ENCODE results near the gene ASB10.

The ASB10 gene

DNA sequence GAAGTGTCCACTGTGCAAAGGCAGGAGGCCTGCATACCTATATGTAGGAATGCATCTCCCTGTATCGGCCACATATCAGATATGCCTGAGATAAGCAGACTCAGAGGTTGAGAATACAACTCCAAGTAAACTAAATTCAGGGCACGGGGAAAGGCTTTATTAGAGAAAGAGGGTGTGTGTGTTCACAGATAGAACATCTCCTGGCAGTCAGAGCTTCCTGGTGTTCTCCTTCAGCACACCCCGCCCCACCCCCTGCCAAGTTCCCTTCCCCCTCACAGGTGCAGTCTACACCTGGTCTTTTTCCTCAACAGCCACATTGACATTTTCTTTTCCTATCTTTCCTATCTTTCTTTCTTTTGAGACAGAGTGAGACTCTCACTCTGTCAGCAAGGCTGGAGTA lies 36.7 kb downstream of the ASB10 start:
- Histone ChIP-seq H3K4ac (ENCODE audit: low read depth, low read length) (no peak overlapping the region), H3K9ac (ENCODE audit: low read length) (no peak overlapping the region), H3K79me1 (ENCODE audit: low read length) (no peaks in the 10 kb centered on the region), H3K56ac (ENCODE audit: low read length) (no peak overlapping the region), H3K27ac (ENCODE audit: low read depth, low read length) (no peak overlapping the region), H4K5ac (ENCODE audit: low read length) (no peak overlapping the region), H2AK5ac (ENCODE audit: low read length) (no peak overlapping the region), H3K4me1 (ENCODE audit: control insufficient read depth, low read depth, low read length) (no peaks in the 10 kb centered on the region), H2BK5ac (ENCODE audit: low read length) (no peak overlapping the region), H3K18ac (ENCODE audit: low read length) (no peak overlapping the region), H3K23ac (ENCODE audit: low read length) (no peak overlapping the region), H3K36me3 (ENCODE audit: control insufficient read depth, insufficient read depth, low read length) (no peaks in the 10 kb centered on the region), H3K27me3 (ENCODE audit: insufficient read depth, low read length, poor library complexity) (peaks cover 3% of the 10 kb centered on the region), H4K8ac (ENCODE audit: low read depth, low read length) (no peak overlapping the region), H2BK15ac (replicated peaks; ENCODE audit: low read depth) (no peak overlapping the region), H3K79me2 (ENCODE audit: control insufficient read depth, insufficient read depth, low read length) (no peaks in the 10 kb centered on the region), H2BK120ac (ENCODE audit: low read depth, low read length) (no peak overlapping the region), H3K4me2 (ENCODE audit: low read length) (no peak overlapping the region), H3K4me3 (ENCODE audit: low read length) (no peak overlapping the region)
- no CpG with 5 or more reads among the region's 3 CpGs for WGBS (ENCODE audit: extremely low coverage, insufficient coverage, low lambda C conversion rate)
- no peak for DNase-seq

DNA sequence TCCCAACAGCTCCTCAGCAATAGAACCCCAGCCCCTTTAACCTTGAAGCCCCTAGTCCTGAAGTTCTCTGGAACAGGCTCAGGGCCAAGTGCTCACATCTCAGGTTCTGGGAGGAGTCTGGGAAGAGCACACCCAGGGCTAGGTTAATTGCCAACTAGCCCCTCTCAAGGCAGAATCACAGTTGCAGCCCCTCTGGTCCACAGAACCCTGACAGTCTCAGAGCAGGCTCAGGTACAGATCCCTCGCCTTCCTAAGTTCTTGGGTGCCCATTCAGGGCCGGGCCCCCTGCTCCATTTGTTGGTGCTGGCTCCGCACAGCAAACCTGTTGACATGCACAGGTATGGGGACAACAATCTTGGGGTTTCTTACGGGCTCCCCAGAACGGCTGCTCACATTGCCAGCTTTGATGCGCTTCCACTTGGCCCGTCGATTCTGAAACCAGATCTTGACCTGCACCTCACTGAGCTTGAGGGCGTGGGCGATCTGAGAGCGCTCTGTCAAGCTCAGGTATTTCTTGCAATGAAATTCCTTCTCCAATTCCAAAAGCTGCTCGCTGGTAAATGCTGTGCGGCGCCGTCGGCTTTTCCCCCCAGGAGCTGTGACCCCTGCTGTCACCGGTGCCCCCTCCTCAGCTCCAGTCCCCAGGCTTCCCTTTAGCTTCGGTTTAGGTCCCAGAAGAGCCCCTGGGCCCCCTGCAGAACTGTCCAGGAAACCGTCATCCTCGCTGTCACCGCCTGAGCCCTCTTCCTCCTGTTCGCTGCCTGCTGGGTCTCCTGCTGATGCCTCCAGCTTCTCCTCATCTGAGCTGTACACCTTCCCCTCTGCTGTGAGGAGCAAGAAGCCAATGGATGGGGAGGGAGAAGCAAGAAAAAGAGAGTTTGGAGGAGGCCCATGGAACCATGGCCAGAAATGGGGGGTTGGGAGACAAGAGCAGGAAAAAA lies 38.5 kb downstream of the ASB10 start:
- Histone ChIP-seq H4K8ac (ENCODE audit: low read depth, low read length) (no peak overlapping the region), H2BK120ac (ENCODE audit: low read depth, low read length) (no peak overlapping the region), H2AK5ac (ENCODE audit: low read length) (no peak overlapping the region), H3K36me3 (ENCODE audit: control insufficient read depth, insufficient read depth, low read length) (no peaks in the 10 kb centered on the region), H2BK5ac (ENCODE audit: low read length) (no peak overlapping the region), H3K23ac (ENCODE audit: low read length) (no peak overlapping the region), H3K9ac (ENCODE audit: low read length) (no peak overlapping the region), H3K18ac (ENCODE audit: low read length) (no peak overlapping the region), H3K79me2 (ENCODE audit: control insufficient read depth, insufficient read depth, low read length) (no peaks in the 10 kb centered on the region), H3K4ac (ENCODE audit: low read depth, low read length) (no peak overlapping the region), H3K4me1 (ENCODE audit: control insufficient read depth, low read depth, low read length) (no peaks in the 10 kb centered on the region), H4K5ac (ENCODE audit: low read length) (no peak overlapping the region), H3K4me3 (ENCODE audit: low read length) (no peak overlapping the region), H3K56ac (ENCODE audit: low read length) (no peak overlapping the region), H3K79me1 (ENCODE audit: low read length) (no peaks in the 10 kb centered on the region), H2BK15ac (replicated peaks; ENCODE audit: low read depth) (no peak overlapping the region), H3K27ac (ENCODE audit: low read depth, low read length) (no peak overlapping the region), H3K27me3 (ENCODE audit: insufficient read depth, low read length, poor library complexity) (peaks cover 3% of the 10 kb centered on the region), H3K4me2 (ENCODE audit: low read length) (no peak overlapping the region)
- no CpG with 5 or more reads among the region's 22 CpGs for WGBS (ENCODE audit: extremely low coverage, insufficient coverage, low lambda C conversion rate)
- DNase-seq: no peak

DNA sequence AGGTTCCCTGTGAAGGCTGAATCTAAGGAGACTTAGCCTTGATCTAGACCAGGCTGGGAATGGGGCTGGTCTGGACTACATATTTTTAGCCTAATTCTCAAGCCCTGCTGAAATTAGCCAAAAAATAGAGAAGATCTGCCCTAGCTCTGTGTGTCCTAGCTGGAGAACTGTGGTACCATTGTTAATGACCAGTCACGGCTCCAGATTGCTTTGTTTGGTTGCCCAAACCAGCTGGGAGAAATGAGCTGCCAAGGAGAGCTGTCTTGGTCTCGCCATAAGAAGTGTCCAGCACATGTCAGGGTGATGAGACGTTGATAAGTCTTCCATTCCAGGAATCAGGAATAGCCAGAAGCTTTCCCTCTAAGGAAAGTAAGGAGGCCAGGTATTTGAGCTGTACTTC lies 40.3 kb downstream of the ASB10 start:
- Histone ChIP-seq H2BK120ac (ENCODE audit: low read depth, low read length) (no peak overlapping the region), H2AK5ac (ENCODE audit: low read length) (no peak overlapping the region), H3K18ac (ENCODE audit: low read length) (no peak overlapping the region), H3K79me2 (ENCODE audit: control insufficient read depth, insufficient read depth, low read length) (no peaks in the 10 kb centered on the region), H3K4me1 (ENCODE audit: control insufficient read depth, low read depth, low read length) (no peaks in the 10 kb centered on the region), H3K79me1 (ENCODE audit: low read length) (no peaks in the 10 kb centered on the region), H4K5ac (ENCODE audit: low read length) (no peak overlapping the region), H3K27me3 (ENCODE audit: insufficient read depth, low read length, poor library complexity) (peaks cover 3% of the 10 kb centered on the region), H2BK15ac (replicated peaks; ENCODE audit: low read depth) (no peak overlapping the region), H3K23ac (ENCODE audit: low read length) (no peak overlapping the region), H2BK5ac (ENCODE audit: low read length) (no peak overlapping the region), H3K56ac (ENCODE audit: low read length) (no peak overlapping the region), H3K36me3 (ENCODE audit: control insufficient read depth, insufficient read depth, low read length) (no peaks in the 10 kb centered on the region), H3K27ac (ENCODE audit: low read depth, low read length) (no peak overlapping the region), H3K4ac (ENCODE audit: low read depth, low read length) (no peak overlapping the region), H3K4me3 (ENCODE audit: low read length) (no peak overlapping the region), H3K4me2 (ENCODE audit: low read length) (no peak overlapping the region), H4K8ac (ENCODE audit: low read depth, low read length) (no peak overlapping the region), H3K9ac (ENCODE audit: low read length) (no peak overlapping the region)
- WGBS (ENCODE audit: extremely low coverage, insufficient coverage, low lambda C conversion rate): no CpG with 5 or more reads among the region's 3 CpGs
- no peak for DNase-seq

DNA sequence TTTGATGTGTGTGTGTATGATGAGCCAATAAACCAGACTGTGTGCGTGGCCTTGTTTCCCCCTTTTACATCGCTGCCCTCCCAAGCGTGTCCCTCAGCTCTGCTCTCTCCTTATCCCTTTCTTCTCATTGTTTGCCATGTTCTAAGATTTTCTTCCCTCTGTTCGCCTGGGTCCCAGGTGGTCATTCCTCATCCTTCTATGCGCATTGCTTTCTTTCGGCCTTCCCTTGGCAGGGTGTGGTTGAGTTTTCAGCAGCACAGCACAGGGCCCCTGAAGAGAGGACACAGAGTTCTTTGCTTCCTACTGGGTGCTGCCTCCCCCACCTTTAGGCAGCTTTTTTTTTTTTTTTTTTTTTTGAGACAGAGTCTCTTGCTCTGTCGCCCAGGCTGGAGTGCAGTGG lies 42.7 kb downstream of the ASB10 start:
- no peak overlapping the region for H2BK120ac ChIP-seq (ENCODE audit: low read depth, low read length)
- no peak overlapping the region for H4K5ac ChIP-seq (ENCODE audit: low read length)
- no peaks in the 10 kb centered on the region for H3K79me2 ChIP-seq (ENCODE audit: control insufficient read depth, insufficient read depth, low read length)
- no peak overlapping the region for H3K4me3 ChIP-seq (ENCODE audit: low read length)
- H3K56ac ChIP-seq (ENCODE audit: low read length): no peak overlapping the region
- WGBS (ENCODE audit: extremely low coverage, insufficient coverage, low lambda C conversion rate): no CpG with 5 or more reads among the region's 7 CpGs
- no peaks in the 10 kb centered on the region for H3K79me1 ChIP-seq (ENCODE audit: low read length)
- H3K9ac ChIP-seq (ENCODE audit: low read length): no peak overlapping the region
- H3K18ac ChIP-seq (ENCODE audit: low read length): no peak overlapping the region
- H2BK15ac ChIP-seq (replicated peaks; ENCODE audit: low read depth): no peak overlapping the region
- H2AK5ac ChIP-seq (ENCODE audit: low read length): no peak overlapping the region
- no peak overlapping the region for H2BK5ac ChIP-seq (ENCODE audit: low read length)
- H3K36me3 ChIP-seq (ENCODE audit: control insufficient read depth, insufficient read depth, low read length): no peaks in the 10 kb centered on the region
- no peak overlapping the region for H4K8ac ChIP-seq (ENCODE audit: low read depth, low read length)
- no peak overlapping the region for H3K23ac ChIP-seq (ENCODE audit: low read length)
- H3K27me3 ChIP-seq (ENCODE audit: insufficient read depth, low read length, poor library complexity): no peaks in the 10 kb centered on the region
- no peak for DNase-seq
- H3K27ac ChIP-seq (ENCODE audit: low read depth, low read length): no peak overlapping the region
- no peak overlapping the region for H3K4me2 ChIP-seq (ENCODE audit: low read length)
- no peaks in the 10 kb centered on the region for H3K4me1 ChIP-seq (ENCODE audit: control insufficient read depth, low read depth, low read length)
- no peak overlapping the region for H3K4ac ChIP-seq (ENCODE audit: low read depth, low read length)

DNA sequence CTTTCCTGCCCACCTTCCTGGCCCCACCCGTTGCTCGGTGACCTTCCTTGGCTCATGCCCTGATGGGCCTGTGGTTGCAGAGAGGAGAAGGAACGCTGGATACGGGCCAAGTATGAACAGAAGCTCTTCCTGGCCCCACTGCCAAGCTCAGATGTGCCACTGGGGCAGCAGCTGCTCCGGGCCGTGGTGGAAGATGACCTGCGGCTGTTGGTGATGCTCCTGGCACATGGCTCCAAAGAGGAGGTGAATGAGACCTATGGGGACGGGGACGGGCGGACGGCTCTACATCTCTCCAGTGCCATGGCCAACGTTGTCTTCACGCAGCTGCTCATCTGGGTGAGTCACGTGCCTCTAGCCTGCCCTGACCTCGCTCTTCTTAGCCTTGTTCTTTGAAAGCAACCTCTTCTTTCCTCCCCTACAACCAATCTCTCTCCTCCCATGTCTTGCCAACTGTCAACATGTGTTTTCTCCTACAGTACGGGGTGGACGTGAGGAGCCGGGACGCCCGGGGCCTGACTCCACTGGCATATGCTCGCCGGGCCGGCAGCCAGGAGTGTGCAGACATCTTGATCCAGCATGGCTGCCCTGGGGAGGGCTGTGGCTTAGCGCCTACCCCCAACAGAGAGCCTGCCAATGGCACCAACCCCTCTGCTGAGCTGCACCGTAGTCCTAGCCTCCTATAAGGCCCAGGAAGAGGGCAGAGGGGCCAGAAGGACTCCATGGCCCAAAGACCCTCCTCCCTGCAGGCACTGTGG lies 43.6 kb downstream of the ASB10 start:
- Histone ChIP-seq H3K56ac (ENCODE audit: low read length) (no peak overlapping the region), H3K79me2 (ENCODE audit: control insufficient read depth, insufficient read depth, low read length) (no peaks in the 10 kb centered on the region), H3K79me1 (ENCODE audit: low read length) (no peaks in the 10 kb centered on the region), H2AK5ac (ENCODE audit: low read length) (no peak overlapping the region), H2BK5ac (ENCODE audit: low read length) (no peak overlapping the region), H2BK120ac (ENCODE audit: low read depth, low read length) (no peak overlapping the region), H3K4me3 (ENCODE audit: low read length) (no peak overlapping the region), H4K8ac (ENCODE audit: low read depth, low read length) (no peak overlapping the region), H3K9ac (ENCODE audit: low read length) (no peak overlapping the region), H2BK15ac (replicated peaks; ENCODE audit: low read depth) (no peak overlapping the region), H3K23ac (ENCODE audit: low read length) (no peak overlapping the region), H3K4me2 (ENCODE audit: low read length) (no peak overlapping the region), H3K4ac (ENCODE audit: low read depth, low read length) (no peak overlapping the region), H3K27ac (ENCODE audit: low read depth, low read length) (no peak overlapping the region), H3K4me1 (ENCODE audit: control insufficient read depth, low read depth, low read length) (peaks cover 6% of the 10 kb centered on the region), H4K5ac (ENCODE audit: low read length) (no peak overlapping the region), H3K27me3 (ENCODE audit: insufficient read depth, low read length, poor library complexity) (no peaks in the 10 kb centered on the region), H3K18ac (ENCODE audit: low read length) (no peak overlapping the region), H3K36me3 (ENCODE audit: control insufficient read depth, insufficient read depth, low read length) (no peaks in the 10 kb centered on the region)
- WGBS (ENCODE audit: extremely low coverage, insufficient coverage, low lambda C conversion rate): no CpG with 5 or more reads among the region's 25 CpGs
- DNase-seq: no peak

Data from mesendoderm (in vitro differentiated cells).